AG04450 (cell line): ENCODE measurements around the gene PSMD1. TPM values are rescaled to one million over a fixed set of nuclear protein-coding genes. Genes with fewer than 3 reads are reported as not detected.

Experiments
- CTCF ChIA-PET: fragments of 300-600, 350-600 bp; formaldehyde crosslinking; extraction: SDS; loops from one replicate; lab custom pipeline; 2022; ENCODE audit warnings: antibody characterized with exemption, inconsistent platforms; lab: Charles Lee
- POLR2A ChIA-PET: fragments of 350-600 bp; formaldehyde crosslinking; extraction: SDS; loops from one replicate; lab custom pipeline; 2021; ENCODE audit warnings: antibody characterized with exemption, inconsistent platforms; lab: Yijun Ruan, JAX
- DNase-seq: peaks from one replicate; pipeline ENCODE4 v3.0.0-alpha.2; 2011; ENCODE audit warnings: low read depth, low spot score
- H3K27ac ChIP-seq: one replicate; pipeline ENCODE4 v1.5.1; 2012; ENCODE audit warnings: low read depth, low read length, control low read depth
- H3K27me3 ChIP-seq: one replicate; pipeline ENCODE4 v1.6.0; 2012; ENCODE audit warnings: low read length; ENCODE audit not compliant: control insufficient read depth, insufficient read depth
- H3K4me3 ChIP-seq: 2 replicates; pipeline ENCODE4 v1.5.1; 2011; ENCODE audit warnings: mild to moderate bottlenecking, low read depth, low read length, control low read depth
- H3K9me3 ChIP-seq: 2 replicates; pipeline ENCODE4 v1.5.1; 2012; ENCODE audit warnings: low read length; ENCODE audit not compliant: control insufficient read depth, insufficient read depth
- CTCF ChIP-seq: IDR thresholded peaks from 2 replicates; pipeline ENCODE4 v1.5.1; 2011; ENCODE audit warnings: low read depth, low read length, control low read depth, inconsistent platforms
- polyA plus RNA-seq: library from polyadenylated mRNA; depleted of rRNA; stranded (reverse); fragments of >200 nt; gene quantifications from 2 replicates; pipeline ENCODE4 v1.2.3, GENCODE V29; 2011

The PSMD1 gene
- polyA plus RNA-seq, 1 experiment = 211 TPM

- no peak overlapping the region for H3K27ac ChIP-seq
- DNase-seq = no peak
- CTCF ChIA-PET = interaction anchor here (0.5 to 3.4 kb wide), 6 partner anchors 9 to 254 kb away, joined by 3 to 51 read pairs (median 6); no protein-coding TSS in a partner anchor
- peaks cover 31% of the 10 kb centered on the region for H3K27me3 ChIP-seq
- H3K9me3 ChIP-seq = no peaks in the 10 kb centered on the region; the same call in 1 of the 2 replicates
- H3K4me3 ChIP-seq = no peak overlapping the region
- no peak for TF ChIP-seq CTCF
- POLR2A ChIA-PET = no interaction called here
Measured at GRCh38 chr2:231051116-231051515, 5.6 kb upstream of the PSMD1 start.

GRCh38 chr2:231052494-231053451 is 3.9 kb upstream of the PSMD1 start:
- TF ChIP-seq CTCF = peak; percentile 97
- ChIA-PET CTCF (interaction anchor here (0.5 to 3.4 kb wide), 59 partner anchors 8 to 1336 kb away, joined by 3 to 51 read pairs (median 4); partner anchors contain the start of gene COPS7B), POLR2A (interaction anchor here (0.5 to 1.4 kb wide), 3 partner anchors 289 to 425 kb away, joined by 3 to 7 read pairs (median 4); partner anchors contain the start of gene NCL)
- Histone ChIP-seq H3K4me3 (peak overlapping the region; percentile 67), H3K9me3 (no peaks in the 10 kb centered on the region; the same call in 1 of the 2 replicates), H3K27me3 (peaks cover 19% of the 10 kb centered on the region), H3K27ac (no peak overlapping the region)
- DNase-seq = peak; percentile 50

- no peaks in the 10 kb centered on the region; the same call in 1 of the 2 replicates for H3K9me3 ChIP-seq
- POLR2A ChIA-PET = no interaction called here
- CTCF ChIA-PET = interaction anchor here (1.8 to 2.1 kb wide), 2 partner anchors 152 to 187 kb away, joined by 6 to 22 read pairs; no protein-coding TSS in a partner anchor
Measured at GRCh38 chr2:231053846-231054245, 2.8 kb upstream of the PSMD1 start.

GRCh38 chr2:231057590-231057989 is 923 bp downstream of the PSMD1 start:
- Histone ChIP-seq H3K27ac (peak overlapping the region; percentile 83), H3K27me3 (no peaks in the 10 kb centered on the region), H3K4me3 (peak overlapping the region; percentile 98), H3K9me3 (no peaks in the 10 kb centered on the region; the same call in 1 of the 2 replicates)
- POLR2A ChIA-PET = interaction anchor here (0.7 to 1.1 kb wide), 2 partner anchors 12 to 406 kb away, joined by 4 to 6 read pairs; partner anchors contain the start of gene NCL
- DNase-seq = no peak
- no peak for TF ChIP-seq CTCF
- CTCF ChIA-PET = interaction anchor here (0.7 to 1.9 kb wide), 7 partner anchors 10 to 394 kb away, joined by 3 to 7 read pairs (median 3); no protein-coding TSS in a partner anchor

More at GRCh38 chr2:231053846-231054245, 2.8 kb upstream of the PSMD1 start:
- Histone ChIP-seq H3K27ac (no peak overlapping the region), H3K4me3 (no peak overlapping the region), H3K27me3 (peaks cover 11% of the 10 kb centered on the region)
- DNase-seq = no peak
- TF ChIP-seq CTCF = no peak
